Dermis microvascular lymphatic vessel endothelial cell (primary cell): ENCODE data around the gene PXDN. TPM values are rescaled to one million over a fixed set of nuclear protein-coding genes. Genes with fewer than 3 reads are reported as not detected.

Source experiments
- DNase-seq, 2 donors: peaks; one replicate each; pipeline versions ENCODE4 v3.0.0 to v3.0.0-alpha.2; 2010; ENCODE audit warnings: low read depth in 2 of 2
- total RNA-seq: library from RNA; depleted of rRNA; stranded (reverse); fragments of >200 nt; gene quantifications from 2 replicates; pipeline ENCODE4 v1.2.1, GENCODE V29; 2014

Gene PXDN
- total RNA-seq, 1 donor from 2014 or later, result 195 TPM

DNA sequence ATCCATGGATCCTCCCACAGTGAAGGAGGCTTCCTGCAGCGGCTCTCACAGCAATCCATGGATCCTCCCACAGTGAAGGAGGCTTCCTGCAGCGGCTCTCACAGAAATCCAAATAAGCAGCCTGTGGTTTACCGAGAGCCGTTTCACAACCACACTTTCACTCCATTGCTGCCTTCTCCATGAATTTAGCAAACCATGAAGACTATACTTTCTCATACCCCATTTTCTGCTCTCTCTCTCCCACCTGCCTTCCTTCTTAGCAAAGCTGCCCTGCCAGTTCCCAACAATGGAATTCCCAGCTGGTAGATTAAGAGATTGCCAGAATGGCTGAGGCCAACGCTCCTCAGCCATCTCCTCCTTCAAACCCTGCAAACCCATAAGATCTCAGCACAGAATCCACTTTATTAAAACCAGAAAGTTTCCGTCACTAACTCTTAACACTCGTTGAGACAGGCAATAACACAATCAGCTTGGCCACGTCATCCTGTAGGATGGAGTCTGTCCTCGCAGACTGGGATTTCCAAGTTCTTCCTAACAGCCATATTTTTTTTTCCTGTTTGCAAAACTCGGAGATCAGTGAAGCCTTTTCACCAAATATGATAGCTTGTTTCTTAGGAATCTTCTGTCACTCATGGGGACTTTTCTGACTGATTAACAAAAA, 162.2 kb downstream of the PXDN start:
- no peak for DNase-seq
